Measurements from ENCODE around the gene MROH9.

- TF ChIP-seq EZH2 (IDR thresholded peaks at IDR 0.05; ENCODE audit: low read depth, unreplicated experiment) (no peak), CTCF (conservative IDR thresholded peaks at IDR 0.05; ENCODE audit: low read depth in 2 of 2) (no peak), EZH2phosphoT487 (IDR thresholded peaks at IDR 0.05; ENCODE audit: unreplicated experiment) (no peak), CREB1 (CRISPR knock-in tag; IDR thresholded peaks at IDR 0.05; ENCODE audit: low read depth) (no peak), ZNF114 (CRISPR knock-in tag; IDR thresholded peaks at IDR 0.05) (no peak), POLR2AphosphoS5 (IDR thresholded peaks at IDR 0.05; ENCODE audit: low read depth) (no peak), REST (IDR thresholded peaks at IDR 0.05; ENCODE audit: unreplicated experiment) (no peak)
Measured at GRCh38 chr1:171083222-171083621, 147.9 kb downstream of the MROH9 start.

Data from GM23338 (cell line).